NT2/D1 (cell line): ENCODE data around the gene CENPQ.

ENCODE experiments used
- YY1 ChIP-seq: IDR thresholded peaks from 2 replicates; pipeline ENCODE4 v1.6.1; 2011; ENCODE audit not compliant: insufficient read length, insufficient read depth
- ZNF274 ChIP-seq: IDR thresholded peaks from 2 replicates; pipeline ENCODE4 v1.6.1; 2011; ENCODE audit warnings: mild to moderate bottlenecking, low read depth, low read length

- TF ChIP-seq ZNF274 = no peak
- TF ChIP-seq YY1 = no peak
Observed at GRCh38 chr6:49516147-49516505, 53.0 kb downstream of the CENPQ start.
